ENCODE data around the gene SARDH.

Gene SARDH

GRCh38 chr9:133742849-133743444 is 4.8 kb upstream of the SARDH start:
- TF ChIP-seq CTCF (conservative IDR thresholded peaks at IDR 0.05; ENCODE audit: low read depth, low read length), result peak; percentile 97
- no peak overlapping the region for H2AFZ ChIP-seq (ENCODE audit: low read depth)

DNA sequence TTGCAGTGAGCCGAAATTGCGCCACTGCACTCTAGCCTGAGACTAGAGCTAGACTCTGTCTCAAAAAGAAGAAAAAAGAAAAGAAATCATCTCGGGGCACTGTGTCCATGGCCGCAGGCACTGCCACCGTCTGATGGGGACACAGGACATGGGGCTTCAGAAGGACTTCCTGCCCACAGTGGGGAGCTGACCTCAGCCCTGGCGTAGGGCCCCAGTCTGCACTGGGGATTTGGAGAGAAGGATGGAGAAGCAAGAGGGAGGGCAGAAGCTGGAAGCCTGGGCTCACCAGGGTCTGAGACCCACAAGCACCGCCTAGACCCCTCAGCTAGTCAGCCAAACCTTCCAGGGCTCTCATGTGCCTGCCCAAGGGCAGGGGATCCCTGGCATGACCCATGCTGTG is 4.1 kb upstream of the SARDH start:
- no peak overlapping the region for H2AFZ ChIP-seq (ENCODE audit: low read depth)
- H3K4me2 ChIP-seq, result no peak overlapping the region
- no peaks in the 10 kb centered on the region for H3K4me1 ChIP-seq (ENCODE audit: low read depth, poor library complexity, severe bottlenecking)
- no peaks in the 10 kb centered on the region for H3K79me2 ChIP-seq (ENCODE audit: insufficient read depth, low read depth)
- H4K20me1 ChIP-seq (ENCODE audit: insufficient read depth), result no peaks in the 10 kb centered on the region
- TF ChIP-seq CTCF (conservative IDR thresholded peaks at IDR 0.05; ENCODE audit: low read depth, low read length), result no peak
- no peak overlapping the region for H3K9ac ChIP-seq
- peaks cover 77% of the 10 kb centered on the region for H3K27me3 ChIP-seq (ENCODE audit: insufficient read depth, low read depth)
- no peak overlapping the region for H3K4me3 ChIP-seq (IDR thresholded peaks at IDR 0.05; ENCODE audit: insufficient read depth, low read depth, low read length)
- no peak overlapping the region for H3K27ac ChIP-seq
- H3K36me3 ChIP-seq (ENCODE audit: insufficient read depth), result no peaks in the 10 kb centered on the region

More at GRCh38 chr9:133742849-133743444, 4.8 kb upstream of the SARDH start:
- Histone ChIP-seq H3K27me3 (ENCODE audit: insufficient read depth, low read depth) (peaks cover 79% of the 10 kb centered on the region), H3K36me3 (ENCODE audit: insufficient read depth) (no peaks in the 10 kb centered on the region), H4K20me1 (ENCODE audit: insufficient read depth) (no peaks in the 10 kb centered on the region), H3K79me2 (ENCODE audit: insufficient read depth, low read depth) (no peaks in the 10 kb centered on the region), H3K4me3 (IDR thresholded peaks at IDR 0.05; ENCODE audit: insufficient read depth, low read depth, low read length) (no peak overlapping the region), H3K27ac (no peak overlapping the region), H3K9ac (no peak overlapping the region), H3K4me1 (ENCODE audit: low read depth, poor library complexity, severe bottlenecking) (no peaks in the 10 kb centered on the region), H3K4me2 (no peak overlapping the region)

DNA sequence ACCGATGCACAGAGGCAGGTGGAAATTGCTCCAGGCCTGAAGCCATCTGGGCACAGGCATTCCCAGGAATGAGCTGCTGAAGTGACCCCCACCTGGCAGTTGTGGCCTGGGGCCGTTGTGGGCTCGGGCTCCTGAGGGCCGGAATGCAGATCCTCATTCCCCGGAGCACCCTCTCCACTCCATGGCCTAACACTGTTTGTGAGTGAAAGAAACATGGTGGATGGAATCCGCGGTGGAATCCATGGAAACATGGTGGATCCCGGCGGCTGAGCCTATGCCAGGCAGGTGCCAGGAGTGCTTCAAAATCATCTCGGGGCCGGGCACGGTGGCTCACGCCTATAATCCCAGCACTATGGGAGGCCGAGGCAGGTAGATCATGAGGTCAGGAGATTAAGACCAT is 3.6 kb upstream of the SARDH start:
- no peaks in the 10 kb centered on the region for H4K20me1 ChIP-seq (ENCODE audit: insufficient read depth)
- no peak overlapping the region for H3K27ac ChIP-seq
- H3K4me3 ChIP-seq (IDR thresholded peaks at IDR 0.05; ENCODE audit: insufficient read depth, low read depth, low read length), result no peak overlapping the region
- no peak overlapping the region for H2AFZ ChIP-seq (ENCODE audit: low read depth)
- no peak for TF ChIP-seq CTCF (conservative IDR thresholded peaks at IDR 0.05; ENCODE audit: low read depth, low read length)
- H3K4me1 ChIP-seq (ENCODE audit: low read depth, poor library complexity, severe bottlenecking), result no peaks in the 10 kb centered on the region
- H3K4me2 ChIP-seq, result no peak overlapping the region
- no peak overlapping the region for H3K9ac ChIP-seq
- H3K27me3 ChIP-seq (ENCODE audit: insufficient read depth, low read depth), result peaks cover 75% of the 10 kb centered on the region
- no peaks in the 10 kb centered on the region for H3K36me3 ChIP-seq (ENCODE audit: insufficient read depth)
- no peaks in the 10 kb centered on the region for H3K79me2 ChIP-seq (ENCODE audit: insufficient read depth, low read depth)

DNA sequence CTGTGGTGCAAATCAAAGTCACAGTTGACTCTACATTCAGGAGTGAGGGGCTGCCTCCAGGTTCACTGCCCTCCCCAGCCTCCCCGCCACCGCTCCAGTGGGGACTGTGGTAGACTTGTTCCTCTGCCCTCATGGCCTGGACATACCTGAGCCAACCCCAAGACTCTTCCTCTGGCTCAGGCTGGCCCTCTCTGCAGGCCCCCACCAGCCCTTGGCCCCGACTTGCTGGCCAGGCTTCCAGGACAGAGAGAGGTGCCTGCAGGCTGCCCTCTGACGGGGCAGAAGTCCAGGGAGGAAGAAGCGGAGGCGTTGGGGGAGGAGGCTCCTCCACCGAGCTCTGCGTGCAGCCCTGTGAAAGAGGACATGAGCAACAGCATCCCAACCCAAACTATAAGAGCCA is 2.8 kb upstream of the SARDH start:
- Histone ChIP-seq H3K27ac (no peak overlapping the region), H4K20me1 (ENCODE audit: insufficient read depth) (no peaks in the 10 kb centered on the region), H3K9ac (no peak overlapping the region), H3K27me3 (ENCODE audit: insufficient read depth, low read depth) (peaks cover 74% of the 10 kb centered on the region), H3K79me2 (ENCODE audit: insufficient read depth, low read depth) (no peaks in the 10 kb centered on the region), H3K4me2 (no peak overlapping the region), H3K4me3 (IDR thresholded peaks at IDR 0.05; ENCODE audit: insufficient read depth, low read depth, low read length) (no peak overlapping the region), H2AFZ (ENCODE audit: low read depth) (no peak overlapping the region), H3K4me1 (ENCODE audit: low read depth, poor library complexity, severe bottlenecking) (no peaks in the 10 kb centered on the region), H3K36me3 (ENCODE audit: insufficient read depth) (no peaks in the 10 kb centered on the region)
- TF ChIP-seq CTCF (conservative IDR thresholded peaks at IDR 0.05; ENCODE audit: low read depth, low read length), result no peak

Measured in KMS-11 (cell line).